ENCODE data around the gene CRX. TPM values are rescaled to one million over a fixed set of nuclear protein-coding genes. Genes with fewer than 3 reads are reported as not detected.

Gene CRX
- total RNA-seq, 1 experiment from 2014 or later, result 0.13 TPM

DNA sequence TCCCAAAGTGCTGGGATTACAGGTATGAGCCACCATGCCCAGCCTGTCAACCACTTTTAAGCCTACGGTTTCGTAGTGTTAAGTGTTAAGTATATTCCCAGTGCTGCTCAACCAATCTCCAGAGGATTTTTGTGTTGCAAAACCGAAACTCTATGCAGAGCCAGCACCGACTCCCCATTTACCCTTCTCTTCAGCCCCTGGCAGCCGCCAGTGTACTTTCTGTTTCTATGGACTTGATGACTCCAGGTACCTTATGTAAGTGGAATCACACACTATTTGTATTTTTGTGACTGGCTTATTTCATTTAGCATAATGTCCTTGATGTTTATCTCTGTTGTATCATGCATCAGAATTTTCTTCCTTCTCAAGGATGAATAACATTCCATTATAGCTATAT, 63.3 kb downstream of the CRX start:
- no peak overlapping the region for H4K8ac ChIP-seq (replicated peaks; ENCODE audit: insufficient read length, low read depth, low read length)
- no peak overlapping the region for H2BK15ac ChIP-seq (ENCODE audit: low read depth, low read length)
- H2AFZ ChIP-seq (ENCODE audit: low read length), result no peak overlapping the region
- H4K91ac ChIP-seq (ENCODE audit: insufficient read length, low read depth, low read length), result no peak overlapping the region
- no peak overlapping the region for H3K56ac ChIP-seq (ENCODE audit: insufficient read length, low read depth, low read length)
- no peak overlapping the region for H3K9ac ChIP-seq (ENCODE audit: extremely low read depth, insufficient read length, low read length)
- Mint-ChIP-seq H3K36me3 (ENCODE audit: insufficient read depth in 1 of 3, low read depth in 3 of 3) (no peaks in the 10 kb centered on the region), H3K4me3 (no peak overlapping the region), H3K27ac (no peak overlapping the region; a peak in 1 of 7 replicates), H3K9me3 (no peaks in the 10 kb centered on the region; a peak in 1 of 5 replicates), H3K4me1 (peaks cover 6 to 8% of the 10 kb centered on the region in 2 experiments; a peak in 2 of 4 replicates), H3K27me3 (ENCODE audit: low read depth) (no peaks in the 10 kb centered on the region; the same call in none of the 2 replicates)
- H3K9me3 ChIP-seq (ENCODE audit: control insufficient read depth, low read depth, low read length), result no peaks in the 10 kb centered on the region
- no CpG with 5 or more reads among the region's 5 CpGs for WGBS (ENCODE audit: extremely low coverage, insufficient read length, low lambda C conversion rate)
- no peak for DNase-seq
- H3T11ph ChIP-seq (ENCODE audit: low read length), result no peak overlapping the region
- H3K23me2 ChIP-seq (ENCODE audit: insufficient read length, low read depth, low read length, poor library complexity, severe bottlenecking), result no peaks in the 10 kb centered on the region
- H2BK20ac ChIP-seq (ENCODE audit: low read depth, low read length, poor library complexity, severe bottlenecking), result no peak overlapping the region
- no peaks in the 10 kb centered on the region for H3K79me2 ChIP-seq (ENCODE audit: insufficient read depth, low read length)
- no peaks in the 10 kb centered on the region for H4K20me1 ChIP-seq (ENCODE audit: control insufficient read depth, insufficient read depth, insufficient read length)
- no peaks in the 10 kb centered on the region for H3K4me1 ChIP-seq (ENCODE audit: insufficient read depth, low read length)
- H4K5ac ChIP-seq (ENCODE audit: insufficient read length, low read depth, low read length), result no peak overlapping the region
- no peak overlapping the region for H3K23ac ChIP-seq (ENCODE audit: insufficient read length, low read depth, low read length)
- H2BK120ac ChIP-seq (ENCODE audit: low read depth, low read length, poor library complexity, severe bottlenecking), result no peak overlapping the region
- no peak overlapping the region for H2AK5ac ChIP-seq (ENCODE audit: insufficient read length, low read length)
- no peak overlapping the region for H2BK12ac ChIP-seq (ENCODE audit: insufficient read length, low read depth, low read length)
- no peak overlapping the region for H3K4ac ChIP-seq (ENCODE audit: low read depth, low read length)
- H2BK5ac ChIP-seq (ENCODE audit: insufficient read length, low read length), result no peak overlapping the region
- TF ChIP-seq CTCF (conservative IDR thresholded peaks at IDR 0.05), result no peak
- H3K27me3 ChIP-seq (ENCODE audit: insufficient read depth, low read length), result no peaks in the 10 kb centered on the region
- H3K18ac ChIP-seq (ENCODE audit: insufficient read length, low read depth, low read length), result no peak overlapping the region
- no peak overlapping the region for H3K14ac ChIP-seq (ENCODE audit: insufficient read depth, low read length)
- no peak overlapping the region for H3K4me2 ChIP-seq (ENCODE audit: insufficient read depth, insufficient read length, low read length)
- no peaks in the 10 kb centered on the region for H3K79me1 ChIP-seq (ENCODE audit: insufficient read depth, low read depth, low read length, poor library complexity, severe bottlenecking)
- no peak overlapping the region for H3K27ac ChIP-seq (ENCODE audit: insufficient read length, low read depth, low read length)
